ENCODE data around the gene GZMH.
"Not testable (repeated sequence)": the region's sequence is repeated elsewhere in the genome, so short reads cannot be mapped to it uniquely, and the experiment has no call there.

The GZMH gene, protein sequence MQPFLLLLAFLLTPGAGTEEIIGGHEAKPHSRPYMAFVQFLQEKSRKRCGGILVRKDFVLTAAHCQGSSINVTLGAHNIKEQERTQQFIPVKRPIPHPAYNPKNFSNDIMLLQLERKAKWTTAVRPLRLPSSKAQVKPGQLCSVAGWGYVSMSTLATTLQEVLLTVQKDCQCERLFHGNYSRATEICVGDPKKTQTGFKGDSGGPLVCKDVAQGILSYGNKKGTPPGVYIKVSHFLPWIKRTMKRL

DNA sequence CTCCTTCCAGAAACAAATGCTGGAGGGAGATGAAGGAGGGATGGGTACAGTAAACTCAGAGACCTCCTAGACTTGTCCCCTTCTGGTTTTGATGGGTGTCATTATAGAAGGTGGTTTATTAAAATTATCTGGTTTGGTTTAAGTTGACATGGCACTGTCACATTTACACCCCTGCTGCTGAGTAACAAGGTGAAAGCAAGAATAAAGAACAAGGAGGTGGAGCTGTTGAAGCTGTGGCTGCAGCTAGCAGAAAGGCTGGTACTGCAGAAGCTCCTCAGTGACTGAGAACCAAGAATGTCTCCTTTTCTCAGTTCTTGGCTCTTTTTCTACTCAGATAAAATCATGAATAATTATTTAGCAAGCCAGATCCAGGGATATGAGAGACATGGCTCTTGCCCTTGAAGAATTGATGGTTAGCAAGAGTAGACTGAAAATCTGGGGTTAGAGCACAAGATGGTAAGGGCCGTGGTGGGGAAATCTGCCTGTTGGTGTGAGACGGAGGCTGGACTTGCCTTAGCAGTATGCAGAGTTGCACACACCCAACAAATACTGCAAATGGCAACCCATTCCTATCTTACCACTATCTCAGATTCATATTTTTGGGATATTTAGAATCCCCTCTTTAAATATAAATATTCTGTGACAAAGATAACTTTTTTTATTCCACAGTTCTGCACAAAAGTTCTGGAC is at the start of gene GZMH:
Gene GZMH, minus strand, starts transcription at position 31 of the 690 bp plus-strand sequence. CDS start 72 bp downstream, outside the sequence.
- no peak for DNase-seq (ENCODE audit: low read depth, low spot score)
- H3K27ac ChIP-seq: no peak within 1 kb of the TSS

DNA sequence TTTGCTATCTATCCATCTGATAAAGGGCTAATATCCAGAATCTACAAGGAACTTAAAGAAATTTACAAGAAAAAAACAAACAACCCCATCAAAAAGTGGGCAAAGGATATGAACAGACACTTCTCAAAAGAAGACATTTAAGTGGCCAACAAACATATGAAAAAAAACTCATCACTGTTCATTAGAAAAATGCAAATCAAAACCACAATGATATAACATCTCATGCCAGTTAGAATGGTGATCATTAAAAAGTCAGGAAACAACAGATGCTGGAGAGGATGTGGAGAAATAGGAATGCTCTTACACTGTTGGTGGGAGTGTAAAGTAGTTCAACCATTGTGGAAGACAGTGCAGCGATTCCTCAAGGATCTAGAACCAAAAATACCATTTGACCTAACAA is 38.9 kb upstream of the GZMH start:
- H3K27ac ChIP-seq; DNase-seq (ENCODE audit: low read depth, low spot score): not testable (repeated sequence)

DNA sequence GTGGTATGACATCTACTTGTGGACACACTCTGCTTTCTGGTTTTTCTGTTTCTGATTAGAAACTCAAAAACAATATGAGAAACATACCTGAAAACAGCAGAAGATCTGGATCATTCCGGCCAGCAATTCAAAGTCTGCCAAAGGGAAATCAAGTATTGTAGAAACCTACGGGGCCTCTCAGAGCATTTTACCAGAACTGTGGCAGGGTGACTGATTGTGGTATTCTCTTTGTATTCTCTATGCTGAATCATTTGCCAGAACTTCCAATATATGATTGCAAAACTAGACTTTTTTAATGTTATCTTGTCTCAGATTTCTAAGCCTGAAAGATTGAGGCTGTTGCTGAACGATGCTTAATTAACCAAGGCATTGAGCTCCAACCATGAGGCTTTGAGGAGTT is 30.4 kb upstream of the GZMH start:
- no peak for DNase-seq (ENCODE audit: low read depth, low spot score)
- no peak overlapping the region for H3K27ac ChIP-seq

DNA sequence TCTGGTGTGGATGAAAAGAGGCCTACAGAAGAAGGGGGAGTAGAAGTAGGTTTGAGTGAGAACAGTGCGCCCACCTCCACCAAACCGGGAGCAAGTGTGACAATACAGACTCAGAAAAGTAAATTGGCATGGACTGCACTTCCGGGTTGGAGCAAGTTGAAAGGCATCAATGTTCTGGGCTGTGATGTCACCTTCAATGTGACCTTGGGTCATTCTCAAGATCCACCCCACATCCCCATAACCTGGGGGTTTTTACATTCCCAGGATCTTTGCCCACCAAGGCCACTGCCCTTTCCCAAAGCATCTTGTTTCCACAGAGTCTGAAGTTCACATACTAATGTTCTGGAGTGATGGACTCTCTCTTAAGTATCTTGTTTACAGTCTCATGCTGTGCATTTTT is 29.8 kb upstream of the GZMH start:
- no peak overlapping the region for H3K27ac ChIP-seq
- DNase-seq (ENCODE audit: low read depth, low spot score): no peak

DNA sequence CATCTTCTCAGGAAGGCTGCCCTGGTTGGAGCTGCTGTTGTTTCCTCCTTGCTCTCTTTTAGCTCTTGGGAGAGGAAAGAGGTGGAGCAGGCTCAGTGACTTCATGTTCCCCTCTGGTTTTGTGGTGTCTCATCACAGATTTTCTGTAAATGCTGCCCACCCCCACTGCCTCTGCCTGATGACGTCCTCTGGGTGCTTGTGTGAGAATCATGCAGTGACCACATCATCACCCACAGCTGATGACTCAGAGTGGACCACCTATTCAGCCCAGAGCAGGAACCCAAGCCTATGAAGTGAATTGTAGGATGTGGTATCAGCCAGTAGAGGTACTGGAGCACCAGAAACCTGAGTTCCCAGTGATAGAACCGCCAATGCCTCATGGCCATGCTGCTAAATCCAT is 24.7 kb upstream of the GZMH start, which contains the start of gene GZMB:
Gene GZMB, minus strand, starts transcription at position 33 of the 400 bp plus-strand sequence. Its CDS starts 30 bp downstream, at position 3.
- DNase-seq (ENCODE audit: low read depth, low spot score): no peak
- H3K27ac ChIP-seq: no peak within 1 kb of the TSS

DNA sequence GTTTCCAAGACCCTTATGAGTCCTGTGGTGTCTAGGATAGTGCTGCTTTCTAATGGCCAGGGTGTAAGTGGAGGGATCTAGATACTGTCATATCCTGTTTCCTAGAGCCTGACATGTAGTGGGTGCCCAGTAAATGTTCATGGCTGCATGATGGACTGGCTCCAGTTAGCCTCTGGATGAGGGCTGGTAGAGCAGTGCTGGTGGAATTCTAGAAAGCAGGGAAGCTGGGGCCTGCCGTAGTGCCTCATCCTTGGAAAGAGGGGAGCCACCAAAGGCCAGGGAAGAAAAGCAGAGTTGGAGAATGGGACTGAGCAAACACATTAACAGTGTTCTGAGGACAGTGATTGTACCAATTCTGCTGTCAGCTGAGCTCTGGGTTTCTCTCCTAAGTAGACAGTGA is 23.9 kb upstream of the GZMH start:
- DNase-seq (ENCODE audit: low read depth, low spot score): no peak
- H3K27ac ChIP-seq: no peak overlapping the region

DNA sequence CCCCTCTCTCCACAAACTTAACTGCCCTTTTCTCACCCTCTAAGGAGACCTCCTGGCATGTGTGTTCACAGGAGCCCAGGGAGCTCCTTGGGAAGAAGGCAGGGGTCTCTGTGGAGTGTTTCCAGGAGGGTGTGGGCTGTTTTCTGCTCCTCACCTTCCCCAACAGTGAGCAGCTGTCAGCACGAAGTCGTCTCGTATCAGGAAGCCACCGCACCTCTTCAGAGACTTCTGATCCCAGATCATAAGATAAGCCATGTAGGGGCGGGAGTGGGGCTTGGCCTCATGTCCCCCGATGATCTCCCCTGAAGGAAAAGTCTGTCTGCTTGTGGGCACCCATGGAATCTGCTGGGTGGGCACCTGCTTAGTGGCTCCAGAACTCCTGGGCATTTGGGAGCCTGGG is 23.3 kb upstream of the GZMH start:
- no peak overlapping the region for H3K27ac ChIP-seq
- no peak for DNase-seq (ENCODE audit: low read depth, low spot score)

DNA sequence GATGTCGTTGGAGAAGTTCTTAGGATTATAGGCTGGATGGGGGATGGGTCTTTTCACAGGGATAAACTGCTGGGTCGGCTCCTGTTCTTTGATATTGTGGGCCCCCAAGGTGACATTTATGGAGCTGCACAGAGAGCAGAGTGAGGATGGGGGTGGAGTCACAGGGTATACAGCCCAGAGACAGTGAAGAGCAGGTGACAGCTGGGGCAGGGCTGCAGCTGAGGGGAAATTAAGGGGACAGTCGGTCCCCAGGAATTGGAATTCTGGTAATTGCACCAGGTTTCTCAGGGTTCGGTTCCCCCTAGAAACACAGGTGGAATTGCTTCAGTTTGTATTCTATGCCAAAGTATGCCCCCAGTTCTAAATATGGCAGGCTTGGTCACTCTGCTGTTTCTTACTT is 22.9 kb upstream of the GZMH start:
- DNase-seq (ENCODE audit: low read depth, low spot score): no peak
- no peak overlapping the region for H3K27ac ChIP-seq

DNA sequence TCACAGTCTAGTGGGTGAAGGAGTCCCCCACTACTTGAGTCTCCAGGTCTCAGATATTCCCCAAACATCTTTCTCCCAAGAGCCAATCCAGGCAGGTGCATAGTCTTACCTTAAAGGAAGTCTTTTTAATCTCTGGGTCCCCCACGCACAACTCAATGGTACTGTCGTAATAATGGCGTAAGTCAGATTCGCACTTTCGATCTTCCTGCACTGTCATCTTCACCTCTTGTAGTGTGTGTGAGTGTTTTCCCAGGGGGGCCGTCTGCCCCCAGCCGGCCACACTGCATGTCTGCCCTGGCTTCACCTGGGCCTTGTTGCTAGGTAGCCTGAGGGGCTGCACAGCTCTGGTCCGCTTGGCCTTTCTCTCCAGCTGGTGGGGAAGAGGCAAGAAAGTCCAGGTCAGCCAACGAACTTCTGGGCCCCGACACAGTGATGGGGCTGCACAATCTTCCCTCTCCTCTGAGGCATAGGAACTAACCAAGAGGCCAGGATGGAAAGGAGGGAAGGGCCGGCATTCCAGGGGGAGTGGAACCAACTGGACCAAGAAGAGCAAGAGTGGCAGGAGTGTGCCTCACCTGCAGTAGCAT is 22.4 kb upstream of the GZMH start:
- H3K27ac ChIP-seq: no peak overlapping the region
- DNase-seq (ENCODE audit: low read depth, low spot score): no peak

DNA sequence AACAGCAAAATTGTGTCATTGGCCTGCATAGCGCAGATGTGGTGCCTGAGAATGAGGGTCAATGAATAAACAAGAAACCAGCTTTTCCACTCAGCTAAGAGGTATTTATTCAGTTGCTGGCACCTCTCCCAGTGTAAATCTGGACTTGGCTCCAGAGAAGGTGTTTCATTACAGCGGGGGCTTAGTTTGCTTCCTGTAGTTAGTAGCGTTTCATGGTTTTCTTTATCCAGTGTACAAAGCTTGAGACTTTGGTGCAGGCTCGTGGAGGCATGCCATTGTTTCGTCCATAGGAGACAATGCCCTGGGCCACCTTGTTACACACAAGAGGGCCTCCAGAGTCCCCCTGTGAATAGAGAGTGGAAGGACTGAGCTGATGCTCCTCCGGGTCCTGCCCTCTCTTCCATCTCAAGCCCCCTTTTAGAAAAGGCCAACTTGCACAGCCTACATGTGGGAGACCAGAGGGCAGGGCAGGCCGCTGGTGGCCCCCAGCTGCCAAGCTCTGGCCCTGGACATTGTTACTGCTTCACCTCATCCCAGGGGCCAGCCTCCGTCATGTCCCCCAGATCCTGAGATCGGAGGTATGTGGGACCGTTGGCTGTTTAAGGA is 21.5 kb upstream of the GZMH start:
- H3K27ac ChIP-seq: no peak overlapping the region
- DNase-seq (ENCODE audit: low read depth, low spot score): peak; percentile 43

DNA sequence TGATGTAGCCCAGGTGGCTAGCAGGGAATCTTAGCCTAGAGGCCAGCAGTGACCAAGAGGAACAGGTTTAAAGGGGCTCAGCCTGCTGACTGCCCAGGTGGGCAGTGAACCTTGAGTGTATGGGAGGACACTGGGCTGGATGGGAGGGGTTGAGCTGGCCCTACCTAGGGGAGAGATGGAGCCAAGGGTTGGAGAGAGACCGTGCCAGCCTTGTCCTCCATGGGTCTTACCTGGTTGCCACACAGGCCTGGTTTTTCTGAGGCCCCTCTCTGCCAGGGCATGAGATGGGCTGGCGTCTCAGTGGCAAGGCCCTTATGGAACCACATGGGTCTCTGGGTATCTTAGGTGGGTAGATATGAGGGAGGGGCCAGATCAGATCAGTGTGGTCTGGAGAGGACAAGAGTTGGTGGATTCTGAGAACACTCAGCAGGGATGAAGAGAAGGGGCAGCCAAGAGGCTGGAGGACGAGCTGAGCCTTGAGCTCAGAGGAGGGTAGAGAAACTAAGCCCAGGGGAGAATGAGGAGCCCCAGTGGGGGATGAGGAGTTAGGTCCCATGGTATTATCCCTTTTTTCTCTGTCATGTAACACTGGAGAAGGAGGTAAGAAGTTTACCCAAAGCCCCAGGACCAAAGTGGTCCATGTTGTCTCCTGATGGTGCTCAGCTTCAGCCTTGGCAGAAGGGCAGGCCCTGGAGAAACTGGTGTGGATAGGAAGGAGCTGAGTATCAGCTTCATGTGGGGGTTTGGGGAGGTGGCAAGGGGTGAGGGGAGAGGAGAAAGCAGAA is 20.8 kb upstream of the GZMH start:
- no peak for DNase-seq (ENCODE audit: low read depth, low spot score)
- H3K27ac ChIP-seq: no peak overlapping the region

DNA sequence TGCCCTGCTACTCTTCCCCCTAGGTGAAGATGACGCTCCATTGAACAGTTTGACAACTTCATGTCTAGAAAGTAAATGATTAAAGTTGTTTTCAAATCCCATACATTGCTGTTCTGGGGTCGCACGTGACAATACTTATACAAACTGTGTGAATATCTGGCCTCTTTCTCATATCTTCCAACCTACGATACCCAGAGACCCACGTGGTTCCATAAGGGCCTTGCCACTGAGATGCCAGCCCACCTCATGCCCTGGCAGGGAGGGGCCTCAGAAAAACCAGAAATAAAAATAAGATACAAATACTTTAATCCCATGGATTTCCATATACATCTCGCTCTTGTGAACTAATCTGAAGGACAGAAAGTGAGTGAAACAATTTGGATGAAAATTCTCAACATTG is 20.0 kb upstream of the GZMH start:
- H3K27ac ChIP-seq: no peak overlapping the region
- no peak for DNase-seq (ENCODE audit: low read depth, low spot score)

DNA sequence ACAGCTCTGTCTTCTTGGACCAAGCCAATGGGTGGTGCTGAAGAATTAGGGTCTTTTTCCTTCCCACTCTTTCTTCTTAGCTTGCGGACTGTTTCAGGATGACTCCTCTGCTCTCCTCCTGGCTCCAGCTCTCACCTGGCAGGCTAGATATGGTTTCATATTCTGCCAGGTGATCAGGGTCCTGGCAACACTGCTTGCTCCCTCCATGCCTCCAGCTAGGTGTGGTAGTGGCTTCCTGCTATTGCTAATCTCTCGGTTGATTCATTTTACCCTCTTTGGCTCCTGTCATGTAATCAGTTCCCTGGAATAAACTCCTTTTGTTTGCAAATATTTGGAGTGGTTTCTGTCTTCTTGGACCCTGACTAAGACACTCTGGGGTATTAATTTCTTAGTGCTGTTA is 4.3 kb upstream of the GZMH start:
- no peak for DNase-seq (ENCODE audit: low read depth, low spot score)
- H3K27ac ChIP-seq: peak overlapping the region; percentile 12

DNA sequence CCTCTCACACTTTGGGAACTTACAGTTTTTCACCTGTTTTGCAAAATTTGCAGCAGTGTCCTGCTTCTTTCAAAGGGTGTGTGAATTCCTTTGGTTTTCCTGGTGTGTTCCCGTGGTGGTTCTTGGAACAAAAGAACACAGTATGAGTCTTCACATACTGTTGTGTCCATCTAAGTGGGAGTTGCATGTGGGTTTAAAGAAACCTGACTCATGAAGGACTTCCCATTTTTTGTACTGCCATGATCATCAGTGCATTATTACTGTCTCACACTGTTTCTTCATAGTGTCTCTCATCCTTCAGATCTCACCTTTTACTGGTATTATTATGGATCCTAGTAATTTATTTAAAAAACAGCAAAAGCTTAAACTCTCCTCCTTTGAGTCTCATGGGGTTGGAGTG is 3.8 kb upstream of the GZMH start:
- H3K27ac ChIP-seq: peak overlapping the region; percentile 12
- DNase-seq (ENCODE audit: low read depth, low spot score): no peak

DNA sequence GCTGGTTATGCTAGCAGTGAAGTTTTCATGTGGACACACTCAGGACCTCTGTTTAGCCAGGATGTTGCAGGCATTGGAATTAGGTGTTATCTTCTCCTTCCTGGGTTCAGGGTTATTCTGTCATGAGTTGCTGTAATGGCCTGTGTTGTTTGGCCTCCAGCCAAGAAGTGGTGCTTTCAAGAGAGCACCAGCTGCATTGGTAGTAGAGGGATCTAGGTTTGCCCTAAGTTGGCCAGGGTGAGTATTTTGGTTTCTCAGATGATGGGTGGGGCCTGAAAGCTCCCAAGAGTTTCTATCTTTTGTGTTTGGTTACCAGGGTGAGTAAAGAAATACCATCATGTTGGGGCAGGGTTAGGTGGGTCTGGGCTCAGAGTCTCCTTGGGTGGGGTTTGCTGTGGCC is 2.7 kb upstream of the GZMH start:
- H3K27ac ChIP-seq: no peak overlapping the region
- DNase-seq (ENCODE audit: low read depth, low spot score): no peak

DNA sequence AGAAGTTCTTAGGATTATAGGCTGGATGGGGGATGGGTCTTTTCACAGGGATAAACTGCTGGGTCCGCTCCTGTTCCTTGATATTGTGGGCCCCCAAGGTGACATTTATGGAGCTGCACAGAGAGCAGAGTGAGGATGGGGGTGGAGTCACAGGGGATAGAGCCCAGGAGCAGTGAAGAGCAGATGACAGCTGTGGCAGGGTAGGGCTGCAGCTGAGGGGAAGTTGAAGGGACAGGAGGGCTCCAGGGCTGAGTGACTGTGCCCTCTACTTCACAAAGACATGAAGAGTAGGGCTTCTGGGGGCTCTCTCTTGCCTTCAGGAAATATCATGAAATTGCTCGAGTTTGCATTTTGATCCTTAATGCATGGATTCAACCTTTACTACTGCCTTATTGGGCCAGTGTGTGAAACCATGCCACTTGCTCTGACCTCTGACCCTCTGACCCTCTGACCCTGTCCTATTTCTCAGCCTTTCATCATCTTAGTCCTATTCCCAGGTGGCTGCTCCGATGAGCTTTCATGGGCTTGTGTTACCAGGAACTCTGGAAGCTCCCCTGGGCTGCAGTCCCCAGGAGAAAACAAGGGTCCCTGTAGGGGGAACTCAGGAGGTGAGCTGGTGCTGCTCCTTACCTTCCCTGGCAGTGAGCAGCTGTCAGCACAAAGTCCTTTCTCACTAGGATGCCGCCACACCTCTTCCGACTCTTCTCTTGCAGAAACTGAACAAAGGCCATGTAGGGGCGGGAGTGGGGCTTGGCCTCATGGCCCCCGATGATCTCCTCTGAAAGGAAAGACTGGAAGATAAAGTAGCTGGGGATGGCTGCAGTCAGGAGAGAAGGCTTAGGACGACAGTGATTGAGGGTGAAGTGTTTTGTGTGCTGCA is 1.6 kb downstream of the GZMH start:
- no peak overlapping the region for H3K27ac ChIP-seq
- DNase-seq (ENCODE audit: low read depth, low spot score): no peak

DNA sequence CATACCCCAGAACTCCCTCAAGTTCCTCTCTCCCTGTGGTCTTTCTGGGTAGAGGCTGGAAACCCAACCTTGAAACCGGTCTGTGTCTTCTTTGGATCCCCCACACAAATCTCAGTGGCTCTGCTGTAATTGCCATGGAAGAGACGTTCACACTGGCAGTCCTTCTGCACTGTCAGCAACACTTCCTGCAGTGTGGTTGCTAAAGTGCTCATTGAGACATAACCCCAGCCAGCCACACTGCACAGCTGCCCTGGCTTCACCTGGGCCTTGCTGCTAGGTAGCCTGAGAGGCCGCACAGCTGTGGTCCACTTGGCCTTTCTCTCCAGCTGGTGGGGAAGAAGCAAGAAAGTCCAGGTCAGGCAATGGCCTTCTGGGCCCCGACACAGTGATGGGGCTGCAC is 2.4 kb downstream of the GZMH start:
- H3K27ac ChIP-seq: no peak overlapping the region
- no peak for DNase-seq (ENCODE audit: low read depth, low spot score)

DNA sequence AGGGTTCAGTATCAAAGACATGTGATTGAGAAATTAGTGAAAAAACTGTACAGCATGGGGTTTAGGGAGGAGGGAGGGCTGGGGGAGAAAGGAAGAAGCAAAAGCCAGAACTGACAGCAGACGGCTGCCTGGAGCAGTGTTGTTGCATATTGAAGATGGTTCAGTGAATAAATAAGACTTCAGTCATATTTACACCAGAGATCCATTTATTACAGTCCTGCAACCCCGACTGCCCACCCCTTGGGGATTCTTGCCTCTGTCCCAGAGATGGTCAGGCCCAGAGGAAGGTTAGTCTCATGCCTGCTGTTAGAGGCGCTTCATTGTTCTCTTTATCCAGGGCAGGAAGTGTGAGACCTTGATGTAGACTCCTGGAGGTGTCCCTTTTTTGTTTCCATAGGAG is 3.2 kb downstream of the GZMH start:
- no peak overlapping the region for H3K27ac ChIP-seq

DNA sequence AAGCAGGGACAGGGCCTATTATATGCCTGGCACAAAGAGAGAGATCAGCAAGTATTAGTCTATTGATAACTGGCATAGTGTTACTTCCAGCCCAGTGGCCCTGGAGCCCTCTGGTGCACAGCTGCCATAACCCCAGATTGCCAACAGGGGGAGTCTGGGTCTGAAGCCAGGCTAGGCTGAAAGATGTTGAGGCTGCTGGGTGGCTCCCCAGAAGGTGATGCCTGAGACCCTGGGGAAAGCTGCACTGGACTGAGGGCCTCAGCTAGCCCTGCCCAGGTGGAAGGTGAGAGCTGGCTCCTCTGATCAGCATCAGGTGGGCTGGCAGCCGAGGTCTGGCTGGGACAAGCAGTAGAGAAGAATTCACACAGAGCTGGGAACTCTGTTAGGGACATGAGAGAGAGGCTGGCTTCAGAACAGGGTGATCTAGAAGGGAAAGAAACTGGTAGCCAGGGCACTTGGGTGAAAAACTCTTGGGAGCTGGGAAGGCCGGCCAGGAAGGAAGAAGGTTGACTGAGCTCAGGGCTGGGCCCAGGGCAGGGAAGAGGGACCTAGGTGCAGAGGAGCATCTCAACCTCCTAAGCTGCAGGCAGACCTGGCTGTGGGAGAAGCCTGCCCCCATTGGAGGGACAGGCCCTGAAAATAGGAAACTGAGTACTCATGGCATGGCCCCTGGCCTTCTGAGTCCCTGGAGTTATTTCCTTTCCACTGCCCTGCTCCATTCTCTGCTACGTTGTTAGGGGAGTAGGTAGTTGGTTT is 3.9 kb downstream of the GZMH start:
- H3K27ac ChIP-seq: no peak overlapping the region
- no peak for DNase-seq (ENCODE audit: low read depth, low spot score)

More for the DNA sequence above, 3.2 kb downstream of the GZMH start:
- DNase-seq (ENCODE audit: low read depth, low spot score): no peak

All from epithelial cell of prostate (primary cell).